H9 (cell line): ENCODE results near the gene GDI2. TPM values are rescaled to one million over a fixed set of nuclear protein-coding genes. Genes with fewer than 3 reads are reported as not detected.

Experiments
- DNase-seq: peaks from one replicate; pipeline ENCODE4 v3.0.0-alpha.2; 2017
- H2AFZ ChIP-seq: one replicate; pipeline ENCODE4 v1.6.1; 2013; ENCODE audit warnings: mild to moderate bottlenecking, low read length, control low read depth, moderate library complexity
- H2AK5ac ChIP-seq: 2 replicates; pipeline ENCODE4 v1.6.1; 2013; ENCODE audit warnings: low read length, control low read depth, mixed read lengths; ENCODE audit not compliant: insufficient read length
- H2BK120ac ChIP-seq: one replicate; pipeline ENCODE4 v1.6.1; 2013; ENCODE audit warnings: low read depth, mild to moderate bottlenecking, low read length, control low read depth, inconsistent platforms; ENCODE audit not compliant: poor library complexity, severe bottlenecking
- H2BK12ac ChIP-seq: 2 replicates; pipeline ENCODE4 v1.6.1; 2013; ENCODE audit warnings: low read length, control low read depth, mixed read lengths, low read depth; ENCODE audit not compliant: insufficient read length
- H2BK15ac ChIP-seq: 2 replicates; pipeline ENCODE4 v1.6.1; 2013; ENCODE audit warnings: low read depth, low read length, control low read depth
- H2BK20ac ChIP-seq: one replicate; pipeline ENCODE4 v1.6.1; 2013; ENCODE audit warnings: low read depth, mild to moderate bottlenecking, low read length, control low read depth, inconsistent platforms; ENCODE audit not compliant: poor library complexity, severe bottlenecking
- H2BK5ac ChIP-seq: 2 replicates; pipeline ENCODE4 v1.6.1; 2013; ENCODE audit warnings: low read length, control low read depth, mixed read lengths; ENCODE audit not compliant: insufficient read length
- H3K14ac ChIP-seq: 2 replicates; pipeline ENCODE4 v1.6.1; 2013; ENCODE audit warnings: low read length, control low read depth; ENCODE audit not compliant: insufficient read depth
- H3K18ac ChIP-seq: 2 replicates; pipeline ENCODE4 v1.6.1; 2013; ENCODE audit warnings: low read depth, mild to moderate bottlenecking, mixed read lengths, low read length, control low read depth; ENCODE audit not compliant: insufficient read length
- H3K23ac ChIP-seq: 2 replicates; pipeline ENCODE4 v1.6.1; 2013; ENCODE audit warnings: low read length, control low read depth, mixed read lengths, low read depth; ENCODE audit not compliant: insufficient read length
- H3K23me2 ChIP-seq: 2 replicates; pipeline ENCODE4 v1.6.1; 2013; ENCODE audit warnings: low read depth, mild to moderate bottlenecking, mixed read lengths, low read length, control low read depth; ENCODE audit not compliant: insufficient read length, poor library complexity, severe bottlenecking
- H3K27ac ChIP-seq: 2 replicates; pipeline ENCODE4 v1.5.1; 2013; ENCODE audit warnings: low read length, control low read depth, mixed read lengths, low read depth; ENCODE audit not compliant: insufficient read length
- H3K27me3 ChIP-seq: 2 replicates; pipeline ENCODE4 v1.6.1; 2013; ENCODE audit warnings: low read length, control low read depth, inconsistent platforms; ENCODE audit not compliant: insufficient read depth
- H3K4ac ChIP-seq: 2 replicates; pipeline ENCODE4 v1.6.1; 2013; ENCODE audit warnings: low read depth, mild to moderate bottlenecking, control low read depth, inconsistent platforms, low read length, moderate library complexity
- H3K4me1 ChIP-seq: 2 replicates; pipeline ENCODE4 v1.6.1; 2013; ENCODE audit warnings: low read length, control low read depth, inconsistent platforms; ENCODE audit not compliant: insufficient read depth
- H3K4me2 ChIP-seq: 2 replicates; pipeline ENCODE4 v1.6.1; 2013; ENCODE audit warnings: low read length, control low read depth, mixed read lengths; ENCODE audit not compliant: insufficient read length, insufficient read depth
- H3K56ac ChIP-seq: 2 replicates; pipeline ENCODE4 v1.6.1; 2013; ENCODE audit warnings: low read depth, mild to moderate bottlenecking, mixed read lengths, low read length, control low read depth; ENCODE audit not compliant: insufficient read length
- H3K79me1 ChIP-seq: 2 replicates; pipeline ENCODE4 v1.6.1; 2013; ENCODE audit warnings: low read depth, mild to moderate bottlenecking, moderate library complexity, low read length, control low read depth, inconsistent platforms; ENCODE audit not compliant: insufficient read depth, poor library complexity, severe bottlenecking
- H3K79me2 ChIP-seq: 2 replicates; pipeline ENCODE4 v1.6.1; 2013; ENCODE audit warnings: low read length, control low read depth, inconsistent platforms; ENCODE audit not compliant: insufficient read depth
- H3K9ac ChIP-seq: 2 replicates; pipeline ENCODE4 v1.6.1; 2013; ENCODE audit warnings: low read length, control low read depth, mixed read lengths; ENCODE audit not compliant: insufficient read length; ENCODE audit errors: extremely low read depth
- H3K9me3 ChIP-seq: one replicate; pipeline ENCODE4 v1.6.1; 2013; ENCODE audit warnings: low read depth, low read length, inconsistent platforms; ENCODE audit not compliant: control insufficient read depth
- H3T11ph ChIP-seq: one replicate; pipeline ENCODE4 v1.6.1; 2013; ENCODE audit warnings: mild to moderate bottlenecking, low read length, control low read depth, inconsistent platforms
- H4K20me1 ChIP-seq: one replicate; pipeline ENCODE4 v1.6.1; 2013; ENCODE audit not compliant: control insufficient read depth, insufficient read length, insufficient read depth
- H4K5ac ChIP-seq: 2 replicates; pipeline ENCODE4 v1.6.1; 2013; ENCODE audit warnings: low read depth, mild to moderate bottlenecking, mixed read lengths, low read length, control low read depth; ENCODE audit not compliant: insufficient read length
- H4K8ac ChIP-seq: replicated peaks from 2 replicates; pipeline ENCODE4 v1.6.1; 2013; ENCODE audit warnings: low read length, control low read depth, mixed read lengths, low read depth; ENCODE audit not compliant: insufficient read length
- H4K91ac ChIP-seq: 2 replicates; pipeline ENCODE4 v1.6.1; 2013; ENCODE audit warnings: low read depth, mild to moderate bottlenecking, moderate library complexity, mixed read lengths, low read length, control low read depth; ENCODE audit not compliant: insufficient read length
- H3K27ac Mint-ChIP-seq, 3 experiments: 2 replicates in 2 of 3; 3 replicates in 1 of 3; pipeline ENCODE4 v1.8.0; 2020 to 2021; ENCODE audit warnings: mixed read lengths in 3 of 3, mild to moderate bottlenecking in 1 of 3, moderate library complexity in 1 of 3
- H3K27me3 Mint-ChIP-seq: 2 replicates; pipeline ENCODE4 v1.8.0; 2021; ENCODE audit warnings: low read depth, mild to moderate bottlenecking, moderate library complexity, mixed read lengths
- H3K36me3 Mint-ChIP-seq, 3 experiments: 2 replicates in 2 of 3; 3 replicates in 1 of 3; pipeline ENCODE4 v1.8.0; 2020 to 2021; ENCODE audit warnings: low read depth in 3 of 3, mixed read lengths in 3 of 3; ENCODE audit not compliant: insufficient read depth in 1 of 3
- H3K4me1 Mint-ChIP-seq, 2 experiments: 2 replicates each; pipeline ENCODE4 v1.8.0; 2020; ENCODE audit warnings: mixed read lengths in 2 of 2
- H3K4me3 Mint-ChIP-seq, 2 experiments: 2 replicates in 1 of 2; 3 replicates in 1 of 2; pipeline ENCODE4 v1.8.0; 2020 to 2021; ENCODE audit warnings: mild to moderate bottlenecking in 2 of 2, mixed read lengths in 2 of 2, moderate library complexity in 1 of 2
- H3K9me3 Mint-ChIP-seq, 2 experiments: 2 replicates in 1 of 2; 3 replicates in 1 of 2; pipeline ENCODE4 v1.8.0; 2020; ENCODE audit warnings: mild to moderate bottlenecking in 2 of 2, mixed read lengths in 2 of 2, moderate library complexity in 1 of 2
- CTCF ChIP-seq: fragments of 200-600 bp; sonication (generic); conservative IDR thresholded peaks from 3 replicates; pipeline ENCODE4 v1.8.0; 2021; ENCODE audit warnings: antibody characterized with exemption, mild to moderate bottlenecking
- WGBS: extraction: QIAGEN DNeasy Blood & Tissue Kit; methylation state at CpG from one replicate; pipeline ENCODE4 v1.1.7; 2013; ENCODE audit warnings: missing lambda C conversion rate, low lambda C conversion rate, mixed read lengths; ENCODE audit not compliant: insufficient read length; ENCODE audit errors: extremely low coverage; 5-methylcytosine and 5-hydroxymethylcytosine counted together
- total RNA-seq: library from RNA; stranded (reverse); gene quantifications from 2 replicates; pipeline ENCODE4 v1.2.1, GENCODE V29; 2021

GDI2 gene
- total RNA-seq, 1 experiment from 2014 or later, result 351 TPM

GRCh38 chr10:5805711-5806110 is 7.5 kb downstream of the GDI2 start:
- Mint-ChIP-seq H3K36me3 (peaks cover 14 to 33% (median 22%) of the 10 kb centered on the region in 3 experiments; a peak in 6 of 7 replicates), H3K4me3 (no peak overlapping the region), H3K27ac (no peak overlapping the region), H3K27me3 (no peaks in the 10 kb centered on the region), H3K9me3 (no peaks in the 10 kb centered on the region), H3K4me1 (peaks cover 16 to 20% of the 10 kb centered on the region in 2 experiments)
- DNase-seq, result no peak
- Histone ChIP-seq H3K56ac (no peak overlapping the region), H4K20me1 (no peaks in the 10 kb centered on the region), H3K4me2 (no peak overlapping the region), H4K5ac (no peak overlapping the region), H3K4ac (no peak overlapping the region), H2BK12ac (no peak overlapping the region), H3K79me2 (peaks cover 72% of the 10 kb centered on the region), H2BK15ac (no peak overlapping the region), H4K8ac (no peak overlapping the region), H2BK120ac (no peak overlapping the region), H3K27ac (no peak overlapping the region), H2AFZ (no peak overlapping the region), H3K9me3 (no peaks in the 10 kb centered on the region), H3T11ph (no peak overlapping the region), H3K4me1 (no peaks in the 10 kb centered on the region), H2AK5ac (no peak overlapping the region), H3K27me3 (no peaks in the 10 kb centered on the region), H3K18ac (no peak overlapping the region), H2BK20ac (no peak overlapping the region), H3K23me2 (no peaks in the 10 kb centered on the region), H4K91ac (no peak overlapping the region), H2BK5ac (no peak overlapping the region), H3K23ac (no peak overlapping the region), H3K14ac (no peak overlapping the region), H3K9ac (no peak overlapping the region), H3K79me1 (peaks cover 8% of the 10 kb centered on the region)
- TF ChIP-seq CTCF, result no peak
- no CpG with 5 or more reads among the region's 4 CpGs for WGBS
